Activated CD8-positive, alpha-beta T cell treated with anti-CD3 and anti-CD28 coated beads for 36 hours (primary cell): ENCODE results near the gene NXPH1. TPM values are rescaled to one million over a fixed set of nuclear protein-coding genes. Genes with fewer than 3 reads are reported as not detected.

Experiments used
- ATAC-seq: fragments of 200-7000 bp; cut with Tn5 transposase; one replicate; pipeline ENCODE4 v1.10.0; 2021; ENCODE audit warnings: mild to moderate bottlenecking, moderate library complexity
- CTCF ChIA-PET: fragments of 350-600 bp; sonication (Branson Sonifier 250); formaldehyde crosslinking; loops from one replicate; lab custom pipeline; 2021; ENCODE audit warnings: antibody characterized with exemption; lab: Charles Lee
- POLR2A ChIA-PET: fragments of 350-600 bp; sonication (Branson Sonifier 250); formaldehyde crosslinking; loops from one replicate; lab custom pipeline; 2021; ENCODE audit warnings: antibody characterized with exemption; lab: Charles Lee
- DNase-seq: peaks from one replicate; pipeline ENCODE4 v3.0.0-alpha.2; 2020
- H3K27ac Mint-ChIP-seq: one replicate; pipeline ENCODE4 v1.8.0; 2021; ENCODE audit warnings: mild to moderate bottlenecking, mixed read lengths
- H3K27me3 Mint-ChIP-seq: one replicate; pipeline ENCODE4 v1.8.0; 2021; ENCODE audit warnings: mixed read lengths
- H3K36me3 Mint-ChIP-seq: one replicate; pipeline ENCODE4 v1.8.0; 2021; ENCODE audit warnings: low read depth, mixed read lengths
- H3K4me1 Mint-ChIP-seq: one replicate; pipeline ENCODE4 v1.8.0; 2021; ENCODE audit warnings: low read depth, mixed read lengths
- H3K4me3 Mint-ChIP-seq: one replicate; pipeline ENCODE4 v1.8.0; 2021; ENCODE audit warnings: mild to moderate bottlenecking, moderate library complexity, mixed read lengths
- H3K9me3 Mint-ChIP-seq: one replicate; pipeline ENCODE4 v1.8.0; 2021; ENCODE audit warnings: mixed read lengths
- CTCF ChIP-seq: fragments of 200-600 bp; IDR thresholded peaks from one replicate; pipeline ENCODE4 v1.8.0; 2022; ENCODE audit warnings: antibody characterized with exemption, mild to moderate bottlenecking
- intact Hi-C: fragments of 100-400 bp; cut with micrococcal nuclease; formaldehyde crosslinking; loops from one replicate; pipeline ENCODE4 v1.10.0; 2022
- total RNA-seq, 2 experiments: library from RNA; stranded (reverse); gene quantifications; one replicate each; pipeline ENCODE4 v1.2.3, GENCODE V29; 2021

NXPH1 gene
- total RNA-seq, 2 experiments from 2014 or later: not detected

- POLR2A ChIA-PET: no interaction called here
- no peak for TF ChIP-seq CTCF
- no peak for ATAC-seq
Measured at GRCh38 chr7:8511855-8512254, 78.4 kb downstream of the NXPH1 start.

GRCh38 chr7:8514781-8515519 lies 81.5 kb downstream of the NXPH1 start:
- no peaks in the 10 kb centered on the region for H3K9me3 Mint-ChIP-seq
- no peaks in the 10 kb centered on the region for H3K27me3 Mint-ChIP-seq
- no peak for TF ChIP-seq CTCF
- ChIA-PET CTCF (no interaction called here), POLR2A (no interaction called here)
- intact Hi-C loops: no loop called here
- H3K4me3 Mint-ChIP-seq: no peak overlapping the region
- ATAC-seq (no peak), DNase-seq (no peak)
- H3K36me3 Mint-ChIP-seq: no peaks in the 10 kb centered on the region
- H3K27ac Mint-ChIP-seq: no peak overlapping the region
- H3K4me1 Mint-ChIP-seq: no peaks in the 10 kb centered on the region

More at GRCh38 chr7:8511855-8512254, 78.4 kb downstream of the NXPH1 start:
- intact Hi-C loops: no loop called here
- Mint-ChIP-seq H3K9me3 (no peaks in the 10 kb centered on the region), H3K36me3 (no peaks in the 10 kb centered on the region), H3K27ac (no peak overlapping the region), H3K27me3 (no peaks in the 10 kb centered on the region), H3K4me1 (no peaks in the 10 kb centered on the region), H3K4me3 (no peak overlapping the region)
- CTCF ChIA-PET: no interaction called here
- DNase-seq: no peak

GRCh38 chr7:8515640-8516185 lies 82.3 kb downstream of the NXPH1 start:
- Mint-ChIP-seq H3K27me3 (no peaks in the 10 kb centered on the region), H3K27ac (no peak overlapping the region), H3K4me3 (no peak overlapping the region), H3K4me1 (no peaks in the 10 kb centered on the region), H3K9me3 (no peaks in the 10 kb centered on the region), H3K36me3 (no peaks in the 10 kb centered on the region)
- CTCF ChIA-PET: no interaction called here
- DNase-seq (no peak), ATAC-seq (no peak)
- no peak for TF ChIP-seq CTCF
- POLR2A ChIA-PET: no interaction called here
- intact Hi-C loops: no loop called here

- no peaks in the 10 kb centered on the region for H3K36me3 Mint-ChIP-seq
- H3K4me3 Mint-ChIP-seq: no peak overlapping the region
- ChIA-PET POLR2A (no interaction called here), CTCF (no interaction called here)
- no peaks in the 10 kb centered on the region for H3K27me3 Mint-ChIP-seq
- DNase-seq (no peak), ATAC-seq (no peak)
- H3K4me1 Mint-ChIP-seq: no peaks in the 10 kb centered on the region
- H3K27ac Mint-ChIP-seq: no peak overlapping the region
- intact Hi-C loops: no loop called here
- TF ChIP-seq CTCF: no peak
- no peaks in the 10 kb centered on the region for H3K9me3 Mint-ChIP-seq
Measured at GRCh38 chr7:8516976-8517375, 83.6 kb downstream of the NXPH1 start.

- no peak overlapping the region for H3K4me3 Mint-ChIP-seq
- CTCF ChIA-PET: no interaction called here
Measured at GRCh38 chr7:8528311-8528710, 94.9 kb downstream of the NXPH1 start.

More at GRCh38 chr7:8528311-8528710, 94.9 kb downstream of the NXPH1 start:
- ATAC-seq (no peak), DNase-seq (no peak)
- intact Hi-C loops: no loop called here
- H3K27ac Mint-ChIP-seq: no peak overlapping the region
- H3K4me1 Mint-ChIP-seq: no peaks in the 10 kb centered on the region
- H3K36me3 Mint-ChIP-seq: no peaks in the 10 kb centered on the region
- H3K27me3 Mint-ChIP-seq: no peaks in the 10 kb centered on the region
- peaks cover 2% of the 10 kb centered on the region for H3K9me3 Mint-ChIP-seq
- TF ChIP-seq CTCF: no peak
- POLR2A ChIA-PET: no interaction called here
